Liver (tissue), 3 donors: ENCODE data around the gene MID1.

Experiments used
- ATF3 ChIP-seq: IDR thresholded peaks from 2 replicates; pipeline ENCODE4 v1.6.1; 2016; ENCODE audit warnings: antibody characterized with exemption
- CTCF ChIP-seq: fragments of 150-350 bp; IDR thresholded peaks from 2 replicates; pipeline ENCODE4 v1.5.1; 2017; ENCODE audit warnings: improper control_type of control experiment, low read depth, low read length; ENCODE audit not compliant: missing input control
- GABPA ChIP-seq, 2 donors: IDR thresholded peaks in 1 of 2; conservative IDR thresholded peaks in 1 of 2; 2 replicates each; pipeline ENCODE4 v1.6.1; 2016; ENCODE audit warnings: antibody characterized with exemption in 2 of 2, mild to moderate bottlenecking in 1 of 2, moderate library complexity in 1 of 2
- HNF4G ChIP-seq: IDR thresholded peaks from 2 replicates; pipeline ENCODE4 v1.6.1; 2016; ENCODE audit warnings: antibody characterized with exemption
- JUND ChIP-seq, 2 donors: IDR thresholded peaks; 2 replicates each; pipeline ENCODE4 v1.6.1; 2016; ENCODE audit warnings: antibody characterized with exemption in 2 of 2
- MAX ChIP-seq: IDR thresholded peaks from 2 replicates; pipeline ENCODE4 v1.6.1; 2016; ENCODE audit warnings: antibody characterized with exemption
- RAD21 ChIP-seq, 2 donors: IDR thresholded peaks; 2 replicates each; pipeline ENCODE4 v1.6.1; 2016; ENCODE audit warnings: antibody characterized with exemption in 2 of 2, mild to moderate bottlenecking in 2 of 2
- REST ChIP-seq: IDR thresholded peaks from 2 replicates; pipeline ENCODE4 v1.6.1; 2016; ENCODE audit warnings: antibody characterized with exemption, mild to moderate bottlenecking
- SP1 ChIP-seq: IDR thresholded peaks from 2 replicates; pipeline ENCODE4 v1.6.1; 2018; ENCODE audit warnings: antibody characterized with exemption, mild to moderate bottlenecking
- TAF1 ChIP-seq: conservative IDR thresholded peaks from 2 replicates; pipeline ENCODE4 v1.6.1; 2016; ENCODE audit warnings: antibody characterized with exemption, mild to moderate bottlenecking
- YY1 ChIP-seq: IDR thresholded peaks from 2 replicates; pipeline ENCODE4 v1.6.1; 2016; ENCODE audit warnings: antibody characterized with exemption, mild to moderate bottlenecking
- ZBTB33 ChIP-seq: IDR thresholded peaks from 2 replicates; pipeline ENCODE4 v1.6.1; 2016; ENCODE audit warnings: antibody characterized with exemption
- donor health status: healthy.
- donor health status: healthy.

GRCh38 chrX:10480861-10481260, 139.5 kb downstream of the MID1 start:
- TF ChIP-seq CTCF: no peak
- TF ChIP-seq GABPA (IDR thresholded peaks at IDR 0.05 in 1 of 2, conservative IDR thresholded peaks at IDR 0.05 in 1 of 2): no peak
- no peak for TF ChIP-seq TAF1
- TF ChIP-seq MAX: no peak
- TF ChIP-seq REST: no peak
- TF ChIP-seq HNF4G: no peak
- TF ChIP-seq ZBTB33: no peak
- no peak for TF ChIP-seq SP1
- no peak for TF ChIP-seq JUND (IDR thresholded peaks at IDR 0.05)
- no peak for TF ChIP-seq YY1
- TF ChIP-seq RAD21 (IDR thresholded peaks at IDR 0.05): no peak
- TF ChIP-seq ATF3: no peak
